ENCODE results near the gene SMCO2. TPM values are rescaled to one million over a fixed set of nuclear protein-coding genes. Genes with fewer than 3 reads are reported as not detected.

Gene SMCO2
- total and polyA plus RNA-seq, 2 of the 4 experiments (the other 2 are of a cell fraction): 0.19 TPM; not detected in 1

DNA sequence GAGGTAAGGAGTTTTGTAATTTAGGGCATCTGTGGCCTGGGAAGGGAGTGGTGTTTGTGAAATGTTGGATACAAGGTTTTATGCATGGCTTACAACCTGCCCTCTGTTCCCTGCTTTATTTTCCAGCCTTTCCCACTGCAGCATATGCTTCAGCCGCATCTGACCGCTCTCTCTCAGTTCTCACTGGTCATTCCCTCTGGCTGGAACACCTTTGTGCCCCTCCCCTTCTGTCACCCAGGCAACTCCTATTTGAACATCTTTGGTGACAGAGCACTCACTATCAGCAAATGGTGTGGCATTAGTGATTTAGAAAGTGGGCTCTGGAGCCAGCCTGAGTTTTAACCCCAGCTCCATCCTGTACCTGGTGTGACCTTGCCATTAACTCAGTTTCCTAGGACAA lies 47.5 kb upstream of the SMCO2 start:
- TF ChIP-seq NFE2L2 (IDR thresholded peaks at IDR 0.05; ENCODE audit: low read depth, low read length) (no peak), RFX5 (IDR thresholded peaks at IDR 0.05; ENCODE audit: low read depth, low read length) (no peak), CEBPB (IDR thresholded peaks at IDR 0.05; ENCODE audit: low read depth, low read length) (no peak), RAD21 (IDR thresholded peaks at IDR 0.05; ENCODE audit: low read length) (no peak)
- Histone ChIP-seq H3K9me3 (ENCODE audit: control insufficient read depth, insufficient read depth, low read length) (no peaks in the 10 kb centered on the region), H3K36me3 (ENCODE audit: control insufficient read depth, insufficient read depth, low read length) (peaks cover 3% of the 10 kb centered on the region; the same call in 1 of the 2 replicates), H2AK5ac (ENCODE audit: low read depth, low read length) (no peak overlapping the region), H3K4ac (ENCODE audit: low read depth, low read length) (no peak overlapping the region), H3K4me2 (ENCODE audit: low read depth, low read length) (no peak overlapping the region), H2BK15ac (ENCODE audit: low read depth, low read length) (no peak overlapping the region), H4K20me1 (ENCODE audit: insufficient read depth, low read length) (no peaks in the 10 kb centered on the region), H3K79me1 (ENCODE audit: low read depth in 1 of 2, low read length in 2 of 2) (no peaks in the 10 kb centered on the region), H3K56ac (ENCODE audit: extremely low read depth, insufficient read depth, low read length) (no peak overlapping the region), H4K8ac (ENCODE audit: low read depth in 2 of 2, low read length in 2 of 2) (no peak overlapping the region), H2BK5ac (ENCODE audit: low read depth, low read length, poor library complexity, severe bottlenecking) (no peak overlapping the region), H2AK9ac (replicated peaks; ENCODE audit: low read depth, low read length, poor library complexity) (no peak overlapping the region), H2BK20ac (ENCODE audit: low read depth, low read length) (no peak overlapping the region), H3K9me1 (ENCODE audit: insufficient read depth, low read length) (peaks cover 8% of the 10 kb centered on the region), H4K5ac (ENCODE audit: low read depth, low read length) (no peak overlapping the region), H3K27me3 (ENCODE audit: control insufficient read depth, insufficient read depth, low read length) (no peaks in the 10 kb centered on the region), H4K91ac (ENCODE audit: insufficient read depth, low read depth, low read length) (no peak overlapping the region), H3K14ac (replicated peaks; ENCODE audit: low read depth, low read length) (no peak overlapping the region), H3K27ac (ENCODE audit: insufficient read depth, low read length) (no peak overlapping the region), H3K23ac (ENCODE audit: low read depth, low read length) (no peak overlapping the region), H2AFZ (replicated peaks; ENCODE audit: low read length, poor library complexity) (no peak overlapping the region), H3K18ac (ENCODE audit: low read depth, low read length) (no peak overlapping the region), H3K4me3 (ENCODE audit: insufficient read depth, low read depth, low read length) (no peak overlapping the region), H3K4me1 (ENCODE audit: control insufficient read depth, insufficient read depth, low read length) (no peaks in the 10 kb centered on the region), H3K9ac (ENCODE audit: low read depth, low read length) (no peak overlapping the region), H2BK120ac (ENCODE audit: low read depth, low read length) (no peak overlapping the region)
- dilution Hi-C loops (cut with HindIII; ENCODE audit: low sequenced_read_pairs, unreplicated experiment): no loop called here
- POLR2A ChIA-PET (ENCODE audit: unreplicated experiment): no interaction called here
- no peak for ATAC-seq (ENCODE audit: low read depth)
- WGBS, 2 experiments (ENCODE audit: extremely low coverage in 2 of 2, insufficient read length in 1 of 2): no CpG with 5 or more reads among the region's 2 CpGs
- no TSS peak for BruUV-seq (replicated peaks)
- DNase-seq: no peak
- intact Hi-C loops (cut with micrococcal nuclease): no loop called here
- CTCF ChIA-PET: no interaction called here
- in situ Hi-C loops (cut with MboI; ENCODE audit: low sequenced_read_pairs): no loop called here
